Stomach (tissue), 9 donors: Measurements from ENCODE around the gene VAMP3. TPM values are rescaled to one million over a fixed set of nuclear protein-coding genes. Genes with fewer than 3 reads are reported as not detected.
A peak's percentile ranks its signal among the peaks of the same experiment; 100 is the strongest.

Experiments
- DNase-seq, 2 donors: peaks; one replicate each; pipeline versions ENCODE4 v3.0.0 to v3.0.0-alpha.2; 2013 to 2019
- H3K27ac ChIP-seq, 5 donors: fragments of 200-600 bp in 4 of 5; sonication (generic) in 4 of 5; one replicate each; pipeline ENCODE4 v1.5.1; 2013 to 2019; ENCODE audit warnings: mild to moderate bottlenecking in 1 of 5, moderate library complexity in 1 of 5
- H3K27me3 ChIP-seq, 3 donors: fragments of 200-600 bp; sonication (generic); one replicate each; pipeline ENCODE4 v1.5.1; 2017 to 2019; ENCODE audit warnings: mixed run types in 1 of 3
- H3K36me3 ChIP-seq, 4 donors: fragments of 200-600 bp; sonication (generic); 1 replicate in 3 of 4; 2 replicates in 1 of 4; pipeline ENCODE4 v1.5.1; 2016 to 2019
- H3K4me1 ChIP-seq, 4 donors: fragments of 200-600 bp; sonication (generic); one replicate each; pipeline ENCODE4 v1.5.1; 2016 to 2019
- H3K4me3 ChIP-seq, 4 donors: fragments of 200-600 bp; sonication (generic) in 3 of 4; one replicate each; pipeline ENCODE4 v1.5.1; 2016 to 2019; ENCODE audit warnings: mild to moderate bottlenecking in 1 of 4
- H3K9me3 ChIP-seq, 4 donors: fragments of 200-600 bp; sonication (generic); one replicate each; pipeline ENCODE4 v1.5.1; 2016 to 2019
- CTCF ChIP-seq, 7 experiments: fragments of 450-650 bp in 4 of 7; fragments of 200-600 bp in 3 of 7; sonication (generic) in 3 of 7; IDR thresholded peaks; one replicate each; pipeline ENCODE4 v1.5.1; 2016 to 2019; ENCODE audit warnings: antibody characterized with exemption in 7 of 7, control low read depth in 2 of 7, mild to moderate bottlenecking in 1 of 7
- EP300 ChIP-seq: sonication (generic); formaldehyde crosslinking; IDR thresholded peaks from one replicate; pipeline ENCODE4 v1.6.1; 2017; ENCODE audit warnings: antibody characterized with exemption
- POLR2A ChIP-seq, 4 donors: fragments of 450-650 bp; IDR thresholded peaks; one replicate each; pipeline ENCODE4 v1.6.1; 2016; ENCODE audit warnings: antibody characterized with exemption in 4 of 4, control low read depth in 2 of 4, mild to moderate bottlenecking in 1 of 4, moderate library complexity in 1 of 4
- POLR2AphosphoS5 ChIP-seq, 3 donors: sonication (generic); formaldehyde crosslinking; IDR thresholded peaks; one replicate each; pipeline ENCODE4 v1.6.1; 2016; ENCODE audit warnings: antibody characterized with exemption in 3 of 3
- WGBS, 5 donors: extraction: QIAGEN DNeasy Blood & Tissue Kit in 3 of 5; methylation state at CpG; one replicate each; pipeline versions ENCODE4 v1.1.5 to v1.1.7; 2013 to 2018; 5-methylcytosine and 5-hydroxymethylcytosine counted together
- intact Hi-C: fragments of 100-400 bp; cut with DNase I; formaldehyde crosslinking; loops from one replicate; pipeline ENCODE4 v1.15.1; 2023; ENCODE audit warnings: low total_unique reads
- polyA plus RNA-seq, 3 donors: library from polyadenylated mRNA; stranded (reverse); fragments of 200-250 nt; gene quantifications; one replicate each; pipeline ENCODE4 v1.2.3, GENCODE V29; 2013
- total RNA-seq, 5 donors: library from RNA; depleted of rRNA; stranded (reverse); fragments of >200 nt; gene quantifications; one replicate each; pipeline versions ENCODE4 v1.1.0 to v1.2.3, GENCODE V29; 2014 to 2016
- donor health status: healthy with polysubstance abuse.
- donor health status: Bipolar disorder and iron deficiency.
- donor health status: healthy.

VAMP3 gene
- total and polyA plus RNA-seq, 8 donors: 20.9 to 133 (median 82.8) TPM

GRCh38 chr1:7753641-7754040 lies 17.5 kb upstream of the VAMP3 start:
- DNase-seq: no peak
- Histone ChIP-seq H3K27me3 (no peaks in the 10 kb centered on the region), H3K9me3 (no peaks in the 10 kb centered on the region), H3K4me3 (no peak overlapping the region), H3K4me1 (peaks cover 0 to 18% (median 10%) of the 10 kb centered on the region in 4 donors), H3K27ac (no peak overlapping the region), H3K36me3 (peaks cover 0 to 3% (median 0%) of the 10 kb centered on the region in 4 donors)
- intact Hi-C loops: loop anchor here (2.0 kb wide), 1 partner anchor 81 kb away; no protein-coding TSS in a partner anchor
- TF ChIP-seq POLR2A (IDR thresholded peaks at IDR 0.05): no peak
- TF ChIP-seq CTCF (IDR thresholded peaks at IDR 0.05): no peak
- no peak for TF ChIP-seq POLR2AphosphoS5 (IDR thresholded peaks at IDR 0.05)
- no peak for TF ChIP-seq EP300
- WGBS, 5 donors: 73 to 79% (median 76%) methylated on average over 3 of the region's 3 CpGs

GRCh38 chr1:7754234-7754633 lies 16.9 kb upstream of the VAMP3 start:
- Histone ChIP-seq H3K27ac (no peak overlapping the region), H3K36me3 (peaks cover 0 to 3% (median 0%) of the 10 kb centered on the region in 4 donors), H3K4me1 (peaks cover 0 to 18% (median 10%) of the 10 kb centered on the region in 4 donors), H3K27me3 (no peaks in the 10 kb centered on the region), H3K4me3 (no peak overlapping the region), H3K9me3 (no peaks in the 10 kb centered on the region)
- no peak for DNase-seq
- TF ChIP-seq CTCF (IDR thresholded peaks at IDR 0.05): no peak
- TF ChIP-seq POLR2A (IDR thresholded peaks at IDR 0.05): no peak
- TF ChIP-seq EP300: no peak
- TF ChIP-seq POLR2AphosphoS5 (IDR thresholded peaks at IDR 0.05): no peak
- 46 to 60% (median 54%) methylated on average over 3 of the region's 3 CpGs for WGBS, 5 donors
- intact Hi-C loops: no loop called here

- Histone ChIP-seq H3K4me3 (no peak overlapping the region), H3K36me3 (no peaks in the 10 kb centered on the region), H3K27me3 (no peaks in the 10 kb centered on the region), H3K27ac (no peak overlapping the region), H3K9me3 (no peaks in the 10 kb centered on the region), H3K4me1 (peaks cover 0 to 24% (median 13%) of the 10 kb centered on the region in 4 donors)
- intact Hi-C loops: no loop called here
- WGBS, 5 donors: 0 to 90% (median 81%) methylated on average over 1 of the region's 1 CpG
- no peak for TF ChIP-seq POLR2AphosphoS5 (IDR thresholded peaks at IDR 0.05)
- TF ChIP-seq EP300: no peak
- no peak for TF ChIP-seq POLR2A (IDR thresholded peaks at IDR 0.05)
- no peak for TF ChIP-seq CTCF (IDR thresholded peaks at IDR 0.05)
- no peak for DNase-seq
Observed at GRCh38 chr1:7755448-7755847, 15.6 kb upstream of the VAMP3 start.

GRCh38 chr1:7760245-7760644 lies 10.9 kb upstream of the VAMP3 start:
- Histone ChIP-seq H3K27me3 (no peaks in the 10 kb centered on the region), H3K4me1 (peaks cover 0 to 12% (median 4%) of the 10 kb centered on the region in 4 donors), H3K9me3 (no peaks in the 10 kb centered on the region), H3K27ac (peak overlapping the region in 3 of 5 donors; percentile 7 to 49 (median 15)), H3K4me3 (no peak overlapping the region), H3K36me3 (no peaks in the 10 kb centered on the region)
- intact Hi-C loops: no loop called here
- no peak for DNase-seq
- WGBS, 5 donors: 29 to 70% (median 40%) methylated on average over 6 of the region's 6 CpGs
- no peak for TF ChIP-seq CTCF (IDR thresholded peaks at IDR 0.05)
- TF ChIP-seq POLR2AphosphoS5 (IDR thresholded peaks at IDR 0.05): no peak
- TF ChIP-seq POLR2A (IDR thresholded peaks at IDR 0.05): no peak
- no peak for TF ChIP-seq EP300
